GM21360 (cell line): Measurements from ENCODE around the gene MAOB.
"Not testable (repeated sequence)": the region's sequence is repeated elsewhere in the genome, so short reads cannot be mapped to it uniquely, and the experiment has no call there.

ENCODE experiments used
- ATAC-seq: cut with Tn5 transposase; IDR thresholded peaks from one replicate; pipeline ENCODE4 v1.9.1; 2021; ENCODE audit warnings: mild to moderate bottlenecking, moderate library complexity; ENCODE audit not compliant: unreplicated experiment

The MAOB gene

GRCh38 chrX:43758044-43758443 is 124.2 kb downstream of the MAOB start:
- no peak for ATAC-seq

GRCh38 chrX:43756076-43756475 is 126.2 kb downstream of the MAOB start:
- no peak for ATAC-seq

- no peak for ATAC-seq
Measured at GRCh38 chrX:43753637-43754036, 128.6 kb downstream of the MAOB start.

- ATAC-seq, result peak; percentile 93
Measured at GRCh38 chrX:43750248-43750676, 132.0 kb downstream of the MAOB start.

GRCh38 chrX:43747476-43747875 is 134.8 kb downstream of the MAOB start:
- ATAC-seq, result no peak

GRCh38 chrX:43745938-43746721 is 136.1 kb downstream of the MAOB start:
- ATAC-seq, result no peak

- no peak for ATAC-seq
Measured at GRCh38 chrX:43744284-43744683, 138.0 kb downstream of the MAOB start.

GRCh38 chrX:43743100-43743822 is 139.0 kb downstream of the MAOB start:
- no peak for ATAC-seq

GRCh38 chrX:43741843-43742573 is 140.2 kb downstream of the MAOB start:
- no peak for ATAC-seq

GRCh38 chrX:43735957-43736356 is 146.3 kb downstream of the MAOB start:
- no peak for ATAC-seq

- ATAC-seq, result no peak
Measured at GRCh38 chrX:43735534-43735933, 146.7 kb downstream of the MAOB start.

GRCh38 chrX:43734444-43734843 is 147.8 kb downstream of the MAOB start:
- ATAC-seq, result no peak

- no peak for ATAC-seq
Measured at GRCh38 chrX:43733699-43734098, 148.6 kb downstream of the MAOB start.

- no peak for ATAC-seq
Measured at GRCh38 chrX:43731086-43731485, 151.2 kb downstream of the MAOB start.

GRCh38 chrX:43728966-43729365 is 153.3 kb downstream of the MAOB start:
- ATAC-seq, result no peak

GRCh38 chrX:43728002-43728401 is 154.2 kb downstream of the MAOB start:
- ATAC-seq, result no peak

- ATAC-seq, result not testable (repeated sequence)
Measured at GRCh38 chrX:43727254-43727653, 155.0 kb downstream of the MAOB start.

- not testable (repeated sequence) for ATAC-seq
Measured at GRCh38 chrX:43725227-43725626, 157.0 kb downstream of the MAOB start.

- ATAC-seq, result no peak
Measured at GRCh38 chrX:43720961-43721360, 161.3 kb downstream of the MAOB start.

GRCh38 chrX:43720082-43720481 is 162.2 kb downstream of the MAOB start:
- ATAC-seq, result no peak

- ATAC-seq, result no peak
Measured at GRCh38 chrX:43718956-43719355, 163.3 kb downstream of the MAOB start.

- ATAC-seq, result no peak
Measured at GRCh38 chrX:43718546-43718945, 163.7 kb downstream of the MAOB start.
